Thoracic aorta (tissue), 2 donors: Measurements from ENCODE around the gene ZKSCAN7. TPM values are rescaled to one million over a fixed set of nuclear protein-coding genes. Genes with fewer than 3 reads are reported as not detected.

Source experiments
- ATAC-seq: fragments of 150-250 bp; one replicate; pipeline ENCODE4 v1.8.0; 2017; ENCODE audit warnings: low read depth; ENCODE audit not compliant: insufficient number of reproducible peaks, low FRiP score
- DNase-seq: peaks from one replicate; pipeline ENCODE4 v3.0.0-alpha.2; 2020; ENCODE audit warnings: low spot score
- H3K27ac ChIP-seq, 2 donors: fragments of 200-600 bp; sonication (generic); 1 replicate in 1 of 2; 2 replicates in 1 of 2; pipeline ENCODE4 v1.5.1; 2016; ENCODE audit warnings: mild to moderate bottlenecking in 2 of 2, moderate library complexity in 2 of 2
- H3K27me3 ChIP-seq: fragments of 200-600 bp; sonication (generic); replicated peaks from 2 replicates; pipeline ENCODE4 v1.6.0; 2016; ENCODE audit warnings: mild to moderate bottlenecking; ENCODE audit not compliant: insufficient read depth
- H3K36me3 ChIP-seq: fragments of 200-600 bp; sonication (generic); one replicate; pipeline ENCODE4 v1.5.1; 2016
- H3K4me1 ChIP-seq, 2 donors: fragments of 200-600 bp; sonication (generic); 1 replicate in 1 of 2; 2 replicates in 1 of 2; pipeline versions ENCODE4 v1.5.1 to v1.6.0; 2016; ENCODE audit warnings: low read depth in 2 of 2, mild to moderate bottlenecking in 1 of 2; ENCODE audit not compliant: control insufficient read depth in 1 of 2
- H3K4me3 ChIP-seq: fragments of 200-600 bp; sonication (generic); 2 replicates; pipeline ENCODE4 v1.5.1; 2016; ENCODE audit warnings: mild to moderate bottlenecking
- H3K9me3 ChIP-seq: fragments of 200-600 bp; sonication (generic); 2 replicates; pipeline ENCODE4 v1.5.1; 2016
- CTCF ChIP-seq: fragments of 200-600 bp; sonication (generic); IDR thresholded peaks from one replicate; pipeline ENCODE4 v1.5.1; 2019; ENCODE audit warnings: antibody characterized with exemption
- total RNA-seq, 2 donors: library from RNA; depleted of rRNA; stranded (reverse); fragments of >200 nt; gene quantifications; one replicate each; pipeline versions ENCODE4 v1.1.0 to v1.2.3, GENCODE V29; 2016

ZKSCAN7 gene
- total RNA-seq, 2 donors from 2014 or later = 2.5 to 5.4 TPM

GRCh38 chr3:44584646-44585501, 29.9 kb downstream of the ZKSCAN7 start, which contains the start of gene ZNF660:
Gene ZNF660, plus strand, starts transcription at chr3:44584964. Its CDS starts 9,230 bp downstream, at chr3:44594194.
- TF ChIP-seq CTCF = no peak
- Histone ChIP-seq H3K27me3 (no peaks in the 10 kb centered on the region), H3K9me3 (no peaks in the 10 kb centered on the region), H3K4me3 (peak within 1 kb of the TSS; percentile 84), H3K36me3 (peaks cover 11% of the 10 kb centered on the region), H3K27ac (peak within 1 kb of the TSS; percentile 71 to 75), H3K4me1 (peaks cover 0 to 17% of the 10 kb centered on the region in 2 donors)
- DNase-seq = peak; percentile 4
- ATAC-seq = peak; percentile 81

GRCh38 chr3:44596621-44597020, 41.6 kb downstream of the ZKSCAN7 start:
- Histone ChIP-seq H3K36me3 (peaks cover 23% of the 10 kb centered on the region), H3K27ac (no peak overlapping the region), H3K9me3 (peaks cover 62% of the 10 kb centered on the region), H3K27me3 (no peaks in the 10 kb centered on the region), H3K4me1 (no peaks in the 10 kb centered on the region), H3K4me3 (no peak overlapping the region)
- no peak for ATAC-seq
- DNase-seq = no peak
- TF ChIP-seq CTCF = no peak

GRCh38 chr3:44601749-44602148, 46.8 kb downstream of the ZKSCAN7 start:
- no peak for TF ChIP-seq CTCF
- no peaks in the 10 kb centered on the region for H3K4me1 ChIP-seq
- DNase-seq (no peak), ATAC-seq (no peak)
- H3K27ac ChIP-seq = no peak overlapping the region
- no peaks in the 10 kb centered on the region for H3K27me3 ChIP-seq
- H3K36me3 ChIP-seq = peaks cover 4% of the 10 kb centered on the region
- H3K4me3 ChIP-seq = no peak overlapping the region
- peaks cover 39% of the 10 kb centered on the region for H3K9me3 ChIP-seq

GRCh38 chr3:44612678-44613077, 57.7 kb downstream of the ZKSCAN7 start:
- peaks cover 7% of the 10 kb centered on the region for H3K9me3 ChIP-seq
- H3K27ac ChIP-seq = no peak overlapping the region
- ATAC-seq (no peak), DNase-seq (no peak)
- no peaks in the 10 kb centered on the region for H3K27me3 ChIP-seq
- no peak for TF ChIP-seq CTCF
- H3K4me3 ChIP-seq = no peak overlapping the region
- H3K36me3 ChIP-seq = peaks cover 4% of the 10 kb centered on the region
- H3K4me1 ChIP-seq = no peaks in the 10 kb centered on the region

Other genes with a start within 250 kb of the ZKSCAN7 start
- 10 to 100 TPM; 14.8 to 32.1 TPM for gene TCAIM, start 216.4 kb upstream of the ZKSCAN7 start, total RNA-seq
- gene ZNF445, start 77.5 kb upstream of the ZKSCAN7 start, total RNA-seq = 10 to 100 TPM in 1 of 2 donors, 1 to 10 TPM in 1; 9.2 to 15.7 TPM
- 1 to 10 TPM; 3.8 to 6.4 TPM for gene ZNF660, start 29.8 kb downstream of the ZKSCAN7 start, total RNA-seq
- gene ZNF197, start 69.8 kb downstream of the ZKSCAN7 start, total RNA-seq = 10 to 100 TPM in 1 of 2 donors, 1 to 10 TPM in 1; 9.6 to 20.0 TPM
- gene ZNF35, start 93.5 kb downstream of the ZKSCAN7 start, total RNA-seq = 10 to 100 TPM in 1 of 2 donors, 1 to 10 TPM in 1; 6.6 to 28.1 TPM
- 1 to 10 TPM; 3.7 to 4.5 TPM for gene ZNF502, start 157.5 kb downstream of the ZKSCAN7 start, total RNA-seq
- 1 to 10 TPM; 3.0 to 3.6 TPM for gene ZNF501, start 174.4 kb downstream of the ZKSCAN7 start, total RNA-seq
- gene KIAA1143, start 206.4 kb downstream of the ZKSCAN7 start, total RNA-seq = 10 to 100 TPM; 16.9 to 28.9 TPM
- gene KIF15, start 206.6 kb downstream of the ZKSCAN7 start, total RNA-seq = 1 to 10 TPM in 1 of 2 donors, under 1 TPM in 1; 0.42 to 2.4 TPM